ENCODE results near the gene NOCT.

GRCh38 chr4:139077567-139078355 is 62.2 kb downstream of the NOCT start:
- no peak for TF ChIP-seq EZH2 (IDR thresholded peaks at IDR 0.05; ENCODE audit: borderline replicate concordance, low read depth, low read length, severe bottlenecking)
- TF ChIP-seq, protein P1, sequence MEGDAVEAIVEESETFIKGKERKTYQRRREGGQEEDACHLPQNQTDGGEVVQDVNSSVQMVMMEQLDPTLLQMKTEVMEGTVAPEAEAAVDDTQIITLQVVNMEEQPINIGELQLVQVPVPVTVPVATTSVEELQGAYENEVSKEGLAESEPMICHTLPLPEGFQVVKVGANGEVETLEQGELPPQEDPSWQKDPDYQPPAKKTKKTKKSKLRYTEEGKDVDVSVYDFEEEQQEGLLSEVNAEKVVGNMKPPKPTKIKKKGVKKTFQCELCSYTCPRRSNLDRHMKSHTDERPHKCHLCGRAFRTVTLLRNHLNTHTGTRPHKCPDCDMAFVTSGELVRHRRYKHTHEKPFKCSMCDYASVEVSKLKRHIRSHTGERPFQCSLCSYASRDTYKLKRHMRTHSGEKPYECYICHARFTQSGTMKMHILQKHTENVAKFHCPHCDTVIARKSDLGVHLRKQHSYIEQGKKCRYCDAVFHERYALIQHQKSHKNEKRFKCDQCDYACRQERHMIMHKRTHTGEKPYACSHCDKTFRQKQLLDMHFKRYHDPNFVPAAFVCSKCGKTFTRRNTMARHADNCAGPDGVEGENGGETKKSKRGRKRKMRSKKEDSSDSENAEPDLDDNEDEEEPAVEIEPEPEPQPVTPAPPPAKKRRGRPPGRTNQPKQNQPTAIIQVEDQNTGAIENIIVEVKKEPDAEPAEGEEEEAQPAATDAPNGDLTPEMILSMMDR (IDR thresholded peaks at IDR 0.05; ENCODE audit: borderline replicate concordance, extremely low read depth, low read length, poor library complexity, severe bottlenecking): no peak

All from DND-41 (cell line).